T-helper 22 cell (primary cell): ENCODE measurements around the gene GPRIN2.
"Not testable (repeated sequence)": the region's sequence is repeated elsewhere in the genome, so short reads cannot be mapped to it uniquely, and the experiment has no call there.

Experiments
- DNase-seq: peaks from one replicate; pipeline ENCODE4 v3.0.0-alpha.2; 2020; ENCODE audit warnings: low read depth

GPRIN2 gene

DNA sequence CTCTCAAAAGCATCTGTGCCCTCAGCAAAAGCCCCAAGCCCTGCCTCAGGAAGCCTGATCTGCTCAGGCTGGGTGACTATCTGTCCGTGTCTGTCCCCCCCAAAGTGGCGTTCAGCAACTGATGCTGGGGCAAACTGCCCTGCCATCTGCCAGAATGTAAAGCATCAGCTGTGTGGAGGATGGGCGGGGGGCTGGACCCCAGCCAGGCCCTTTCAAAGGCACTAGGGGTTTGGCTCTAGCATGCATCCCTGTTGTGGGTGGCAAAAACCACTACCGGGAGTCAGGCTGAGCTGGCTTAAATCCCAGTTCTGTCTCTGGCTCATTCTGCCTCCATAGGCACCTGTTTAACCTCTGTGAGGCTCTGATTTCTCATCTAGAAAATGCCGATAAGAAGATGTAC, 35.5 kb downstream of the GPRIN2 start:
- no peak for DNase-seq

DNA sequence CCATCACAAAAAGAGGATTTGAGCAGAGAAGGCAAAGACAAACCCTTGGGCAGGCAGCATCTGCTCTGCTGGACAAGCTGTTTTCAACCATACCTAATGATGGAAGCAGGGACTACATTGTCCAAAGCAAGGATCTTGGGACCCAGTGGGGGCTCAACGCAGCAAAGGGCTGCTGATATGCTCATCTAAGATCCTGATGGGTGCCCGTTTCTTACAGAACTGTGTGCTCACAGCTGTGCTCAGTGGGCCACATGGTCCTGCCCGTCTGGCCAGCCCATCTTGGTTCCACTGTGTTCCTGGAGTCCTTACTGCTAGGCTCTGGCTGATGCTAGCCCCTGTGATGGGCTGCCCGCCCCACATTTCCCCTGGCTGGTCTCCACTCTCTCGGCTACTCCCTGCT, 36.1 kb downstream of the GPRIN2 start:
- DNase-seq = no peak

DNA sequence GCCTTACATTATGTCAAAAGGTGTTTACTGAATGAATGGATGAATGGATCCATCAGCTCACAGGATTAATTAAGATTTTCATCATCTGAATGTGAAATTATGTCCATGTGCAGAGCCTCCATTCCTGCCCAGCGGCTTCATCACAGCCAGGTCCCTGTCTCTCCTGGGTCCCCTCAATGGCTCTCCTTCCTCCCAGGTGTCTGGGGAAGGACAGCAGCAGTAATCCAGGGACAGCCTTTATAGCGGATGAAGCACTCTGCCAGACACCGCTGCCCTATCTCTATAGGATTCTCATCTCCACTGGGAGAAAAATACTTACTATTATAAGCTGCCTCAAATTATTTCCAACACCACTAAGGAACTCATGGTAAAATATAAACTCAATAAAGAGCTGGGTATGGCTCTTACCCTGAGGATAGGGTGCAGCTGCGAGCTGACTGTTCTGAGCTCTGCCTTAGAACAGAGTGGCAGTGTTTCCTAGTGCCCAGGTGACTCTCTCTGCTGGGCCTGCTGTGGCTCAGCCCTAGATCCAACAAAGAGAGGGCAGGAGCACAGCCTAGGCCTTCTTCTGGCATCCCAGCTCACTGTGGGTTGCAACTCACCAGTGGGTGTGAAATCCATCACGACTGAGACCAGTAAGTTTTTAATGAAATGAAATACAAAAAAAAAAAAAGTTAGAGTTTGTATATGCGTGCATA, 38.3 kb downstream of the GPRIN2 start:
- DNase-seq = no peak

DNA sequence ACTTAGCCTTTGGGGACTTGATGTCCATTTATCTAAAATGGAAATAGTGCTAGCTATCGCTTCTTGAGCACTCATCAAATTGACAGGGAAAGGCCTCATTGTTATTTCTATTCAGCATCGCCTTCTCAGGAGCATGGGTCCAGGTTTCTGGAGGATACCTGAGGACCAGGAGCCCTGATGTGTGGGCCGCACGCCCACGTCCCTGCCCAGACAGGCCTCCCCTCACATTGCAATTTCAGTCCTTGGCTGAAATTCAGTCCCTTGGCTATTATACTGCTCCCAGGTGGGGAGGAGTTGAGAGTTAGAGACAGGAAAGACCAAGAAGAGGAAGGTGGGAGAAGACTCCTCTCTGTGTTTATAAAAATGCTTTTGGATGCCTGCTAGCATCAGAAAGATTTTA, 38.9 kb downstream of the GPRIN2 start:
- no peak for DNase-seq

DNA sequence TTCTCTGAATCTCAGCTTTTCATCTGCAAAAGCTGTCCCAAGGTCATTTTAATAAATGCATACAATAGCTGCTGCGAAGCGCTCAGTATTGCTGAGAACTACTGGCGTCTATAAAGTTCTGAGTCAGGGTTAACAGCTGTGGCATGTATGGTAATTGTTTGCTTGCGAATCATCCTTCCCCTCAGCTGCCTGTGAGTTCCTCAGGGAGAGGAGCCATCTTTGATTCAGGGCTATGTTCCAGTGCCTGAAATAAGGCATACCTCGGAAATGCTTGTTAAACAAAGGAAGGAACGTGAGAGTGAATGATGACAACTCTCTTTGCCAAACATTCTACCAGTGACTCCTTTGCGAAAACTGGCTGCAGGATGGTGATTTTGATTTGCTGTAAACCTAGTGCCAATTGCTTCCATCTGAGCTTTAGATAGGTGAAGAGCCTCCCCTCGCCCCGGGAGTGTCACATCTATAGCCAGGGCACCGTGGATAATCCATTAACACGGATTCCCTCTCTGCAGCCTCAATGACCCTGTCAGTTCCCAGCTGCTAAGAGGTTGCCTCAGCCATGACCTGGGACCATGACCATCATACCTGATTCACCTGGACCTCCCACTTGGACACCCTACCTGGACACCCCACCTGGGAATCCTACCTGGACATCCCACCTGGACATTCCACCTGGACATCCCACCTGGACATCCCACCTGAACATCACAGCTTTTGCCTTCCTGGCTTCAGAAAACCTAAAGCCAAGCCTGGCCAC, 39.6 kb downstream of the GPRIN2 start:
- DNase-seq = no peak

DNA sequence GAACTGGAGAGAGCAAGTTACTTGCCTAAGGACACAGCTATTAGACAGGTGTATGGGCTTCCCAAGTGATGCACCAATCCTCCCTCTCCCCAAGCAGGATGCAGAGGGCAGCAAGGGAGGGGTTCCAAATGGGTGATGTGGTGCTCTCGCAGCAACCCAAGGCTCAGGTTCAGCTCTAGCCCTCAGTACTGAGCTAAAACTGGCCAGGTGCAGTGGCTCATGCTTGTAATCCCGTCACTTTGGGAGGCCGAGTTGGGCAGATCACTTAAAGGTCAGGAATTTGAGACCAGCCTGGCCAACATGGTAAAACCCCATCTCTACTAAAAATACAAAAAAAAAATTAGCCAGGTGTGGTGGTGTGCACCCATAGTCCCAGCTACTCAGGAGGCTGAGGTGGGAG, 40.7 kb downstream of the GPRIN2 start:
- DNase-seq = no peak

DNA sequence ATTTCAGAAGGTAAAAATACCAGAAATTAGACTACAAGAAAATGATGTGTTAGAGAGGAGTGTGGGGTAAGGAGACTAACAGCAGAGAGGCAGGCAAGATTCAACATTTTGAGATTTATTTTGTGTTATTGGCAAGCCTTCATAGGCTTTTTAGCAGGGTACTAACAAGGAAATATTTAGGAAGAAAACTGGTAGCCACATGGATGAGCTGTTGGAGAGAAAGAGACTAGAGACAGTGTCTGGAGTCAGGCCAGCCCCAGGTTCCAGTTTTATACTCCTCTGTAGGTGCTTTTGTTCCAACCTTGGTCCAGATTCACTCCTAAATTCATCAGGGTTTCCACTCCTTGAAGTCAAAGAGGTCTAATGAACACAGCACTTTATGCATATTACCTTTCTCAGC, 41.1 kb downstream of the GPRIN2 start:
- DNase-seq = no peak

DNA sequence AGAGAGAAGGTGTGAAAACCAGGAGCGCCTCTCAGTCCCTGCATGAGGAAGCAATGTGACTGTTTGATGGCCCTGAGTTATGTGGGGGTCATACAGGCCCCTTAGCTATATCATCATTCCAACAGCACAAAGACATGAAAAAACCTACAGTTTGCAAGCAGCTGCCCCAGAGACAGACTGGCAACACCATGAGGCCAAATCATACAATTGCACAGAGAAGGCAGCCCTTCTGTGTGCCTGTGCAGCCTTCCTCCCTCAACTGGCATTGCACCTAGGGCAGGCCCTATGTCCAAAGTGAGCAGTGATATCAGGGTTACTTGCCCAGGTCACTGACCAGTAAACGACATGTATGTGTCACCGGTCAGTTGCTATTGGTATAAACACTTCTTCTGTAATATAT, 41.6 kb downstream of the GPRIN2 start:
- no peak for DNase-seq

DNA sequence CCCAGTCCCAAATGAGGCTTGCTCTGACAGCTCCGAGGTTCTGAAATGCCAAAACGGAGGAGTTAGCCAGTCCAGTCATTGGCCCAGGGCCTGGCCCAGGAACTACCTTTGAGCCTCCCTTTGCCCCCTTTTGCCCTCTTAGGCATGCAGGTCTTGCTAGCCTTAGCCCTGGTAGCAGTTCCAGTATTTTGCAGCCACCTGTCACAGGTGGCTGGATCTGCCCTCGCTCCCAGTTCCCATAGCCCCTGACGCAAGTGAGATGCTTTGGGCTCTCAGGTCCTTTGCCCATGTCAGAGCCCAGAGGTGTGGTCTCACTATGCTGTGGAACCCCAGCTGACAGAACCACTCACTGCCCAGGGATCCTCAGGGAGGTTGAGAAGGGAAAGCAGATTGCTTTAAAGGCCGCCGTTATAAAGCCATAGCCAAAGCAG, 42.0 kb downstream of the GPRIN2 start:
- no peak for DNase-seq

DNA sequence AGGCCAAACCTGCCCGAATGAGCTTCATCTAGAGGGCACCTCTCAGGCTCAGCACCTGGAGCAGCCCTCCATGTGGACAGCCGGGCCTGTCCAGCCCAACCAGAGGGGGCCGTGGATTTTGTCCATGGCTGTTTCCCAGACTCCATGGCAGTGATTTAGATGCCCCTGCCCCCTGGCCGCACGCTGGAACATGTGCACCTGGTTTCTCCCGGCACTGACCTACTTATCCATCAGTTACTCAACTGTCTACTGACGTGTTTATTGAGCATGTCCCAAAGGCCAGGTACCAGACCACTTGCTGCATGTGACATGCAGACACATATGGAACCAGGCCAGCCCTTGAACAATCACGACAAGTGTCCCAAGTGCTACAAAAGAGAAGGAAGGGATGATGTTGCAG, 43.1 kb downstream of the GPRIN2 start:
- DNase-seq = not testable (repeated sequence)

DNA sequence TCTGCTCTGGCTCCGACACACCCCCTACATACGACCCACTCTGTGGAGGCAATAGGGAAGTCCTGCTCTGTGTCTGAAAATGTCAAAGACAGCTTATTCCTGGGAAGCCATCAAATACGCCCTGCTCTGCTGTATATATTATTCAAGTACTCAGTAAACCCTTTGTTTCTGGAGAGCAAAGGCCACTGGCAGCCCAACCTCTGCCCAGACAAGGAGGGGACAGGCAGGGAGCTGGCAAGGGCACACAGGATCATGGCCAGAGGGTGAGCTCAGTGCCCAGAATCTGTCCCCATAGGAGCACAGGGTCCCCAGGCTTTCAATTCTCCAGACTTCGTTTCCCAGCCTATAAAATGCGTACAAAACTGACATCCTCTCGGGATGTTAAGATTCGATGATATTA, 43.7 kb downstream of the GPRIN2 start:
- not testable (repeated sequence) for DNase-seq

DNA sequence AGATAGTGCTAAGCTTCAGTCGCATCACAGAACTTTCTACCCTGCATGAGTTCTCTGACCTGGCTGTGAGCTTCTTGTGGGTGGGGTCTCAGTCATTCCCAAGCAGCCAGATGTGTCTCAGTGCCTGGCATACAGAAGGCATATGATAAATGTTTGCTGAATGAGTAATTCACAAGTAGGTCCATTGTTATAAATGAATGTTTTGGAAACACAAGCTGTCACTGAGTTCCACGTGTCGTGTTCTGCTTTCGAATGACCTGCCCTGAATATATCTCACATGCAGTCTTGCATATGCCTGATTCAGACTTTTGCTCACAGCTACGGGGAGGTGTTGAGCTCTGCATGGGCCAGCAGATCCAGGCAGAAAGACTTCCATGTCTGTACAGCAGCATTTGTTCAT, 44.5 kb downstream of the GPRIN2 start:
- DNase-seq = not testable (repeated sequence)
